Breast epithelium (tissue), 4 donors: ENCODE results near the gene PLGRKT. TPM values are rescaled to one million over a fixed set of nuclear protein-coding genes. Genes with fewer than 3 reads are reported as not detected.

Experiments
- DNase-seq, 2 donors: peaks; one replicate each; pipeline ENCODE4 v3.0.0-alpha.2; 2019; ENCODE audit warnings: low spot score in 2 of 2
- H3K27ac ChIP-seq, 2 donors: fragments of 200-600 bp; sonication (generic) in 1 of 2; one replicate each; pipeline ENCODE4 v1.5.1; 2016 to 2019; ENCODE audit warnings: mild to moderate bottlenecking in 1 of 2
- H3K27me3 ChIP-seq, 2 donors: fragments of 200-600 bp; sonication (generic) in 1 of 2; one replicate each; pipeline versions ENCODE4 v1.5.1 to v1.6.0; 2017 to 2019; ENCODE audit warnings: control low read depth in 1 of 2, mild to moderate bottlenecking in 1 of 2
- H3K36me3 ChIP-seq: fragments of 200-600 bp; one replicate; pipeline ENCODE4 v1.5.1; 2019
- H3K4me1 ChIP-seq, 2 donors: fragments of 200-600 bp; sonication (generic); one replicate each; pipeline ENCODE4 v1.5.1; 2016 to 2019; ENCODE audit warnings: control low read depth in 1 of 2
- H3K4me3 ChIP-seq, 3 donors: fragments of 200-600 bp; sonication (generic); 1 replicate in 2 of 3; 2 replicates in 1 of 3; pipeline ENCODE4 v1.5.1; 2016 to 2019; ENCODE audit warnings: mild to moderate bottlenecking in 3 of 3, moderate library complexity in 2 of 3
- H3K9me3 ChIP-seq, 2 donors: fragments of 200-600 bp; sonication (generic) in 1 of 2; one replicate each; pipeline ENCODE4 v1.5.1; 2016 to 2019; ENCODE audit warnings: control low read depth in 1 of 2
- CTCF ChIP-seq, 3 donors: fragments of 450-650 bp; IDR thresholded peaks; one replicate each; pipeline ENCODE4 v1.5.1; 2016 to 2017; ENCODE audit warnings: antibody characterized with exemption in 3 of 3, mild to moderate bottlenecking in 3 of 3, moderate library complexity in 3 of 3
- POLR2A ChIP-seq: fragments of 450-650 bp; IDR thresholded peaks from one replicate; pipeline ENCODE4 v1.6.1; 2016; ENCODE audit warnings: antibody characterized with exemption, mild to moderate bottlenecking, moderate library complexity
- POLR2AphosphoS5 ChIP-seq, 3 donors: sonication (generic); formaldehyde crosslinking; IDR thresholded peaks; one replicate each; pipeline ENCODE4 v1.6.1; 2017; ENCODE audit warnings: antibody characterized with exemption in 3 of 3
- intact Hi-C: fragments of 100-400 bp; cut with DNase I; formaldehyde crosslinking; loops from one replicate; pipeline ENCODE4 v1.15.1; 2023; ENCODE audit warnings: low total_unique reads
- total RNA-seq, 3 donors: library from RNA; depleted of rRNA; stranded (reverse); fragments of >200 nt; gene quantifications; one replicate each; pipeline ENCODE4 v1.1.0, GENCODE V29; 2016

PLGRKT gene
- 10 to 100 TPM; 15.0 to 26.2 (median 16.4) TPM for total RNA-seq

GRCh38 chr9:5437254-5438216 is at the start of gene PLGRKT:
TSS of gene PLGRKT (minus strand) at chr9:5437925. CDS start at chr9:5431977, 5,948 bp downstream.
- no peaks in the 10 kb centered on the region for H3K27me3 ChIP-seq
- intact Hi-C loops: no loop called here
- peaks cover 0 to 3% of the 10 kb centered on the region in 2 donors for H3K4me1 ChIP-seq
- peak; percentile 91 to 93 for DNase-seq
- H3K36me3 ChIP-seq: no peaks in the 10 kb centered on the region
- TF ChIP-seq POLR2A (peak; percentile 61), POLR2AphosphoS5 (IDR thresholded peaks at IDR 0.05) (peak; percentile 73 to 91 (median 78)), CTCF (IDR thresholded peaks at IDR 0.05) (peak in 1 of 3 donors; percentile 18)
- H3K9me3 ChIP-seq: no peaks in the 10 kb centered on the region
- peak within 1 kb of the TSS; percentile 61 to 80 (median 71) for H3K4me3 ChIP-seq
- peak within 1 kb of the TSS; percentile 87 to 93 for H3K27ac ChIP-seq

- DNase-seq: no peak
- intact Hi-C loops: no loop called here
- Histone ChIP-seq H3K4me1 (no peaks in the 10 kb centered on the region), H3K27ac (no peak overlapping the region), H3K27me3 (no peaks in the 10 kb centered on the region), H3K9me3 (no peaks in the 10 kb centered on the region), H3K36me3 (no peaks in the 10 kb centered on the region), H3K4me3 (no peak overlapping the region)
- no peak for TF ChIP-seq POLR2A
- TF ChIP-seq CTCF (IDR thresholded peaks at IDR 0.05): no peak
- no peak for TF ChIP-seq POLR2AphosphoS5 (IDR thresholded peaks at IDR 0.05)
Observed at GRCh38 chr9:5486988-5487387, 49.3 kb upstream of the PLGRKT start.

GRCh38 chr9:5485378-5486085 is 47.8 kb upstream of the PLGRKT start:
- no peaks in the 10 kb centered on the region for H3K4me1 ChIP-seq
- TF ChIP-seq POLR2AphosphoS5 (IDR thresholded peaks at IDR 0.05) (no peak), CTCF (IDR thresholded peaks at IDR 0.05) (no peak), POLR2A (no peak)
- no peaks in the 10 kb centered on the region for H3K36me3 ChIP-seq
- no peak overlapping the region for H3K27ac ChIP-seq
- intact Hi-C loops: no loop called here
- no peaks in the 10 kb centered on the region for H3K9me3 ChIP-seq
- no peak for DNase-seq
- no peak overlapping the region for H3K4me3 ChIP-seq
- no peaks in the 10 kb centered on the region for H3K27me3 ChIP-seq

- intact Hi-C loops: no loop called here
- no peak for DNase-seq
- Histone ChIP-seq H3K9me3 (no peaks in the 10 kb centered on the region), H3K4me1 (no peaks in the 10 kb centered on the region), H3K27ac (no peak overlapping the region), H3K4me3 (no peak overlapping the region), H3K27me3 (no peaks in the 10 kb centered on the region), H3K36me3 (no peaks in the 10 kb centered on the region)
- no peak for TF ChIP-seq CTCF (IDR thresholded peaks at IDR 0.05)
Observed at GRCh38 chr9:5483306-5483705, 45.6 kb upstream of the PLGRKT start.

- TF ChIP-seq POLR2AphosphoS5 (IDR thresholded peaks at IDR 0.05): no peak
- TF ChIP-seq POLR2A: no peak
- no peak for TF ChIP-seq CTCF (IDR thresholded peaks at IDR 0.05)
- DNase-seq: no peak
- Histone ChIP-seq H3K4me1 (no peaks in the 10 kb centered on the region), H3K36me3 (no peaks in the 10 kb centered on the region), H3K27me3 (no peaks in the 10 kb centered on the region), H3K4me3 (no peak overlapping the region), H3K9me3 (peaks cover 0 to 2% of the 10 kb centered on the region in 2 donors), H3K27ac (no peak overlapping the region)
- intact Hi-C loops: no loop called here
Observed at GRCh38 chr9:5482194-5482593, 44.5 kb upstream of the PLGRKT start.
